HepG2 (cell line): ENCODE measurements around the gene ORC1. TPM values are rescaled to one million over a fixed set of nuclear protein-coding genes. Genes with fewer than 3 reads are reported as not detected.

Source experiments
- FOXO4 ChIP-seq: sonication (generic); formaldehyde crosslinking; conservative IDR thresholded peaks from 2 replicates; pipeline ENCODE4 v1.8.1; 2023; ENCODE audit warnings: missing genetic modification reagents
- HINFP ChIP-seq: sonication (generic); formaldehyde crosslinking; IDR thresholded peaks from 2 replicates; pipeline ENCODE4 v1.4.0; 2020; ENCODE audit warnings: low read depth, mild to moderate bottlenecking, missing genetic modification reagents
- HNRNPUL1 ChIP-seq: fragments of 200-400 bp; formaldehyde crosslinking; IDR thresholded peaks from 2 replicates; pipeline ENCODE4 v1.6.1; 2017; ENCODE audit warnings: low read depth, mild to moderate bottlenecking, low read length, moderate library complexity
- KIAA2018 ChIP-seq: sonication (generic); formaldehyde crosslinking; IDR thresholded peaks from 2 replicates; pipeline ENCODE4 v1.5.0; 2020; ENCODE audit warnings: mild to moderate bottlenecking, missing genetic modification reagents, borderline replicate concordance
- NBN ChIP-seq: fragments of 450-650 bp; conservative IDR thresholded peaks from 2 replicates; pipeline ENCODE4 v1.6.1; 2017
- NFYC ChIP-seq: IDR thresholded peaks from 2 replicates; pipeline ENCODE4 v1.6.1; 2016; ENCODE audit warnings: missing genetic modification reagents, missing compliant biosample characterization
- RBFOX2 ChIP-seq: fragments of 200-400 bp; formaldehyde crosslinking; IDR thresholded peaks from 2 replicates; pipeline ENCODE4 v1.6.1; 2017; ENCODE audit warnings: low read depth, mild to moderate bottlenecking, low read length
- TARDBP ChIP-seq: sonication (generic); formaldehyde crosslinking; IDR thresholded peaks from 2 replicates; pipeline ENCODE4 v1.8.0; 2022; ENCODE audit warnings: mild to moderate bottlenecking, missing genetic modification reagents
- ZNF703 ChIP-seq: sonication (generic); formaldehyde crosslinking; IDR thresholded peaks from 2 replicates; pipeline ENCODE4 v1.5.1; 2020; ENCODE audit warnings: missing genetic modification reagents, mild to moderate bottlenecking, moderate library complexity, borderline replicate concordance
- ZSCAN21 ChIP-seq: sonication (generic); formaldehyde crosslinking; IDR thresholded peaks from 2 replicates; pipeline ENCODE4 v1.8.0; 2022; ENCODE audit warnings: mild to moderate bottlenecking, missing genetic modification reagents, moderate library complexity, borderline replicate concordance
- ZSCAN29 ChIP-seq: sonication (generic); formaldehyde crosslinking; conservative IDR thresholded peaks from 2 replicates; pipeline ENCODE4 v1.4.0; 2020; ENCODE audit warnings: mild to moderate bottlenecking, missing genetic modification reagents
- polyA plus RNA-seq, 8 experiments: library from polyadenylated mRNA; depleted of rRNA in 3 of 8; stranded (reverse) in 7 of 8; unstranded in 1 of 8; fragments of >200 nt; fragmentation: Illumina TruSeq in 4 of 8; extraction: Trizol in 4 of 8; gene quantifications; 2 replicates each; pipeline versions ENCODE4 v1.2.1 to v1.2.3, GENCODE V29; 2011 to 2016; ENCODE audit warnings: low read depth in 4 of 8, missing spikeins in 1 of 8, mixed read lengths in 1 of 8; ENCODE audit not compliant: insufficient read depth in 1 of 8
- total RNA-seq, 5 experiments: library from RNA; depleted of rRNA; stranded (reverse); fragments of >200 nt; fragmentation: Illumina TruSeq; extraction: Trizol; gene quantifications; 2 replicates each; pipeline ENCODE4 v1.2.3, GENCODE V29; 2016; ENCODE audit warnings: low read depth in 1 of 5

ORC1 gene
- total and polyA plus RNA-seq, 2 of the 13 experiments (the other 11 are each of a cell fraction or from before 2014, with no cell fraction given), result 7.0 to 23.5 TPM

- TF ChIP-seq TARDBP (no peak), HNRNPUL1 (no peak), HINFP (CRISPR knock-in tag) (no peak), KIAA2018 (CRISPR knock-in tag) (no peak), ZNF703 (no peak), FOXO4 (CRISPR knock-in tag) (0 out of 2 replicates have a peak, but pooled peaks have one; percentile 49), ZSCAN29 (CRISPR knock-in tag) (no peak), ZSCAN21 (no peak), RBFOX2 (0 out of 2 replicates have a peak, but pooled peaks have one; percentile 26), NFYC (CRISPR knock-in tag) (no peak), NBN (no peak)
- TF ChIP-seq, all 625 proteins: peak for 4
These were observed 46.8 kb downstream of the ORC1 start (continued) for GRCh38 chr1:52357397-52357796.
